NCI-H2196 (cell line): ENCODE measurements around the gene RNF130.
A peak's percentile ranks its signal among the peaks of the same experiment; 100 is the strongest.

Experiments used
- DNase-seq: peaks from one replicate; lab custom pipeline; 2025; ENCODE audit not compliant: unreplicated experiment; lab: John Stamatoyannopoulos, UW

RNF130 gene

DNA sequence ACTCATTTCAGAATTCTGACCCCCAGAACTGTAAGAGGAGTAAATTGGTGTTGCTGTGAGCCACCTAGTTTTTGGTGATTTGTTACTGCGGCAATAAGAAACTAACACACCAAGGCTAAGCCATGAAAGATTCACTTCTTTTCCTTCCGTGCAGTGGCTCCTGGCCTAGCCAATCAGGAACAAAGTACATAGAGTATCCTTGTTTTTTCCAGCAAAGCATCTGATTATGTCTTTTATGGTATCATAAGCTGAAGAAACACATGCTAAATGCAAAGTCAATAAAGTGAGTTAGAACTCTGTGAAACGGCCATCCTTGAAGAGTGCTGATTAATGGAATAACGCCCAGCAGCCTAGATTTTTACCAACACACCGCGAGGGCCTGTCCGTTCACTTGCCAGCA, 11.4 kb downstream of the RNF130 start:
- DNase-seq = no peak

DNA sequence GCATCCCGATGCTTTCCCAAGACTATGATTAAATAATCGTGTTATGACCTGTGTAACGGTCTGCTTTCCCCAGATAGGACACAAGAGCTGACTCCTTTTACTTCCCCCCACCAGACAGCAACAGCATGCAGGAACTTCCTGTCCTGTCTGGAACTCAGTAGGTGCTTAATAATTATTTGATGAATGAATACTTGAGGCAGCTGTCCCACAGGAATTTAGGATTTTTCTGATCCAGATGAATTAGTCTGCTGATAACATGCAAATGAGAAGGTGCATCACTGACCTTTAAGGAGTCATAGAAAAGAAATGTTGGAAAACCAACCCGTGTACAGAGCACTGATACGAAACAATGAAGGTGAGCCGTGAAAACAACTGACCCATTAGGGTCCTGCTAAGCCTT, 12.2 kb downstream of the RNF130 start:
- DNase-seq = no peak

DNA sequence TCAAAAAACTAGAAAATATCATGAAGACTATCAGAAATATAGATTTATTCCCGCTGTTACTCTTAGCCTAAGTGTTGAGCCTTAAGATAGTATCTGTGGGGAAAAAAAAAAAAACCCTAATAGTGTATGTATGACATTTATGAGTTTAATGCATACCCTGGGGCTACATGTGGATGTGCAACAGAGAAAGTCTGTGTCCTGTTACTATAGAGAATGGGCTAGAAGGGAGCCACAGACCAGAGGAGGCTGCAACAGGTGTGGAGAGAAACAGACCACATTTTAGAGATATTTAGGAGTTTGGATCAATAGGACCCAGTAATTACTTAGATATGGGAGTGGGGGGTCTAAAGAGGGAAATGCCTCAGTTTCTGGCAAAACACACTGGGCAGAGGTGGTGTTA, 15.4 kb downstream of the RNF130 start:
- no peak for DNase-seq

DNA sequence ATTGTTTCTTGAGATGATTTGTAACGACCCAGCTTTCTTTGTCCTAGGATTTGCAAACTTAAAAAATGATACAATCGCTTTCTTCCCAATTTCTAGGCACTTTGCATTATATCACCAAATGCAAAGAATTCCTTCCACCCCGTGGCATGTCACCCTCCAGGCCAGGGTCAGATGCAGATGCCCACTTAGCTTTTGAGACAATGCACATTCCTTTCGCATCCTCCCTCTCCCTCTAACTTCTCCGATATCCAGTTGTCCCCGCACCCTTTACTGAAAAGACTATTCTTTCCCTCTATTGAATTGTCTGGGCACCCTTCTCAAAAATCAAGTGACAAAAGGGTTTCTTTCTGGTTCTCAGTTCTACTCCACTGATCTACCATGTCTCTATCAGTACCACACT, 17.3 kb downstream of the RNF130 start:
- no peak for DNase-seq

DNA sequence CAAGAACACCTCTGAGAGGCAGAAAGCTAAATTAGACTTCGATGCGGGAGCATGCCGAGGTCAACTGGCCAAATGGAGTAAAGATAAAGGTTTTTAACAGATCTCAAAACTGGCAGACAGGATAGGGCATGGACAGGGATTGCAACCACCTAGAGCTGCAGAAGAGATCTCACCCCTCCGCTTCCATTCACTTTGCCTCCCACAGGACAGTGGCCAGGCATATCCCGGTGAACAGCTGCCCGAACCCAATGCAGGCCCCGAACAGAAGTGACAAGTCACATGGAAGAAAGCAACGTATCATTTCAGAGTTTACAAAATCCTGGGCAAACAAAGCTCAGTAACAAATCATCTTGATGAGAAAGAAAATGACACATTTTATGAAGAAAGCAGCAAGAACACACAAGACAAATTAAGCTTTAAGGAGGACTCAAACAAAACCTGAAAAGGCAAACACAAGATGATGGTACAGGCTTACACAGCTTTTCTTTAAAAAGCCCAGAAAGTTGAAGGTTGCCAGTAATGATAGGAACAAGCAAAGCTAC, 18.4 kb downstream of the RNF130 start:
- DNase-seq = no peak

DNA sequence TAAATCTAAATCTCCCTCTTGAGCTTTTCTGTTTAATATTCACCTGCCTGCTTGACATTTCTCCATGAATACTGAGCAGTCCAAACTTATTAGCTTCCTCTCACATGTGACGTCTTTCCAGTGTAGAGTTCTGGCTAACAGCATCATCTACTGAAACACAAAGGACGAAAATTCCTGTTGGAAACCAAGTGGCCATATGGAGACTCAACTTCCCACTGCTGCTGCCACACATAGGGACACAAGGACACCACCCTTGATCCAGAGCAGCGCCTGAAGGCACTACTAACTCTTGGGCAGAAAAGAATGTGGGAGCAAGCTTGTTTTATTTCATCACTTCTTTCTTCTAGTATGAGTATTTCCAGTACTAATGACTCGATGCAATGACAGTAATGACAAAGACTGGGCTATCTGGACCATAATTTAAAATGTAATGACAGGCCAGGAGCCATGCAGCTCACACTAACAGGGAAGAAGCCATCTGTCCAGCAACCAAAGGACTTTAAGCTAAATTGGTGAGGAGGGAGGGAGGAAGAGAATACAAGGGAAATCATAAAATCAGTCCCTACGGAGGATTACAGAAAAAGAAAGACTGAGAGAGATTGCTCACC, 19.2 kb downstream of the RNF130 start:
- DNase-seq = no peak

DNA sequence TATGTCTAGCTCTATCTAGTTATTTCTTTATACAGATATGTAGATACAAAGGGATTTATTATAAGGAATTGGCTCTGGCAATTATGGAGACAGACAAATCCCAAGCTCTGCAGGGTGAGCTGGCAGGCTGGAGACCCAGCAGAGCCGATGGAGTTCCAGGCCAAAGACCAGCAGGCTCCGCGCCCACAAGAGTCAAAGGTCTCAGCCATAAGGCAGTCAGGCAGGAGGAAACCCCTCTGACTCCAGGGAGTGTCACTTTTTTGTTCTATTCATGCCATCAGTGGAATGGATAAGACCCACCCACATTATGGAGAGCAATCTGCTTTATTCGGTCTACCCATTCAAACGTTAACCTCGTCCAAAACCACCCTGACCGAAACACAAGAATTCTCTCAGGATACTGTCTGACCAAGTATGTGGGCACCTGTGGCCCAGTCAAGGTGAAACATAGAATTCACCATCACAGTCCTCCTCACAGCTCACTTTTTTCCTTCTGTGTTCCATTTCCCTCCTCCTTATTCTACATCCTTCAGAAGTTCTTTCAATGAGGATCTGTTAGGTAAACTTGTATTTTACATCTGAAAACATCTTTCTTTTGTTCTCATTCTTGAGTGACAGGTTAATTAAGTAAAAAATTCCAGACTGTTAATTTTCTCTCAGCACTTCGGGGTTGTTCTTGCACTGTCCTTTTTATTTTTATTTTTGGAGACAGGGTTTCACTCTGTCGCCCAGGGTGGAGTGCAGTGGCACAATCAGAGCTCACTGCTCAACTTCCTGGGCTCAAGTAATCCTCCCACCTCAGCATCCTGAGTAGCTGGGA, 21.2 kb downstream of the RNF130 start:
- DNase-seq = no peak

DNA sequence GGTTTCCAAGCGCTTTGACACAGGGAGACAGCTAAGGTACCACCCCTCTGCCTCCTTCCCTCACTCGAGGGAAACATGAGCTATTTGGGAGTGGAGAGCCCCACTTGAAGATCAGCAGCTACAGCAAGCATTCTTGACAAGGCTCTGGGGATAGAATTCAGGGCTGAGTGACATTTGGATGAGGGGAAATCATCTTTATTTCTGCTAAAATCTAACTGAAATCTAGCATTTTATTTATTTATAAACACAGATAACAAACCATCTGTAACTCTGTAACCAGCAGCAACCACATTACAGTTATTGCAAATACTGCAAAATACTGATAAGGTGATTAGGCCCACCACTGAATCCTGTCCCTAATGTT, 22.4 kb downstream of the RNF130 start:
- no peak for DNase-seq

DNA sequence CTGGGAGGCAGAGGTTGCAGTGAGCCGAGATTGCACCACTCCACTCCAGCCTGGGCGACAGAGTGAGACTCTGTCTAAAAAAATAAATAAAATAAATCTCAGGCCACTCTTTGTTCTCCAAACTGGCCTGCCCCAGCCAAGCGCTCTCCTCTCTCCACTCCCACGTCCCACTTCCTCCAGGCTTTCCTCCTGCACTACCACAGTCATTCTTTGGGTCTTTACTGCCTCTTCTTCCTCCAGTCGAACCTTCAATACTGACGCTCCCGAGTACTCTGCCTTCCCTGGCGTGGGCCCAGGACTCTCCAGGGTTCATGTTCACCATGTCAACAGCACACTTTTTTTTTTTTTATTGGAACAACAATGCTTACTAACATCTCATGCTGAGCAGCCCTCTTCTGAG, 23.9 kb downstream of the RNF130 start:
- peak; percentile 25 for DNase-seq

DNA sequence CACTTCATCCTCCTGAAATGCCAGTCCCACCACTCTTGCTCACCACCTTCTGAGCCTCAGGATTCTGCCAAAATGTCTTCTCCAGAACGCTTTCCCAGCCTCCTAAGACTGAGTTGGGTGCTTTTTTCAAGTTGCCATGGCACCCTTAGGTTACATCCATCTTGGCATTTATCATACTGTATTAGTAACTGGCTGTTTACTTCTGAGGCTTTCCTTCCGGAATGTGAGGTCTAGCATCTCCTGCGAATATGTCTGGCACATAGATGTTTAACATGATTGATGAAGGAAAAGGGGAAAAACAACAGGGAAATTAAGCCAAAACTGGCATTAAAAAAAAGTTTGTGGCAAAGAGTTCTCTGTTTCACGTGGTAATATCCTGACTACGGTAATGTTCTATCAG, 24.9 kb downstream of the RNF130 start:
- no peak for DNase-seq

DNA sequence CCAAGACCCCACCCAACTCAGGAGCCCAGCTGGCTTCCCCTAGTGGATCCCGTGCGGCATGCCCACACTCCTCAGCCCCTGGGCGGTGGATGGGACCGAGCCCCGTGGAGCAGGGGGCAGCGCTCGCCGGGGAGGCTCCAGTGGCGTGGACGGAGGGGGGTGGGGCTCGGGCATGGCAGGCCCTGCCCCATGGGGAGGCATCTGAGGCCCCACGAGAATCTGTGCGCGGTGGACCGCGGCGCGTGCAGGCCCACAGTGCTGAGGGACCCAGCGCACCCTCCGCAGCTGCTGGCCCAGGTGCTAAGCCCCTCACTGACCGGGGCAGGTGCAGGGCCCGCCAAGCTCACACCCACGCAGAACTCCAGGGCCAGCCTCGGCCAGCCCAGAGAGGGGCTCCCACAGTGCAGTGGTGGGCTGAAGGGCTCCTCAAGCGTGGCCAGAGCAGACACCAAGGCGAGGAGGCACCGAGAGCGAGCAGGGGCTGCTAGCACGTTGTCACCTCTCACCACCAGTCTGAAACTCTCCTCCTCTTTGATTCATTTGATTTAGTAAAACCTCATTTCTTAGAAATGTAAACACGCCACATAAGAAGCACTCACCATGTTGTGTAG, 25.6 kb downstream of the RNF130 start:
- no peak for DNase-seq

DNA sequence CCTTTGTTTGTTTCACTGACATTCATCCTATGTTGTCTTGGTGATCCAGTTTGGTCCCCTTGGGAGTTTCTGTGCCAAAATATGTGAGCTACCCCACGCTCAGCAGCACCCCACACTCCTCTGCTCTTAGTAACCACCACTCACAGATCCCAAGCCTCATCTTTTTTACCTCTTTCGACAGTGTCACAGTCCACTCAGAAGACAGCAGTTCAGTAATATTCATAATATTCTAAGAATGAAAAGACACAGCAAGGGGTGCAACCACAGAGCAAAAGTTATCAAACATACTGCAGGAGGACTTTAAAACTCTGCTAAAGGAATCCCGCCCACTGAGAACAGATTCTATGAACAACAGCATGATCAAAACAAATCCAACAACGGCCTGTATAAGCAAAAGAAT, 28.2 kb downstream of the RNF130 start:
- DNase-seq = no peak

DNA sequence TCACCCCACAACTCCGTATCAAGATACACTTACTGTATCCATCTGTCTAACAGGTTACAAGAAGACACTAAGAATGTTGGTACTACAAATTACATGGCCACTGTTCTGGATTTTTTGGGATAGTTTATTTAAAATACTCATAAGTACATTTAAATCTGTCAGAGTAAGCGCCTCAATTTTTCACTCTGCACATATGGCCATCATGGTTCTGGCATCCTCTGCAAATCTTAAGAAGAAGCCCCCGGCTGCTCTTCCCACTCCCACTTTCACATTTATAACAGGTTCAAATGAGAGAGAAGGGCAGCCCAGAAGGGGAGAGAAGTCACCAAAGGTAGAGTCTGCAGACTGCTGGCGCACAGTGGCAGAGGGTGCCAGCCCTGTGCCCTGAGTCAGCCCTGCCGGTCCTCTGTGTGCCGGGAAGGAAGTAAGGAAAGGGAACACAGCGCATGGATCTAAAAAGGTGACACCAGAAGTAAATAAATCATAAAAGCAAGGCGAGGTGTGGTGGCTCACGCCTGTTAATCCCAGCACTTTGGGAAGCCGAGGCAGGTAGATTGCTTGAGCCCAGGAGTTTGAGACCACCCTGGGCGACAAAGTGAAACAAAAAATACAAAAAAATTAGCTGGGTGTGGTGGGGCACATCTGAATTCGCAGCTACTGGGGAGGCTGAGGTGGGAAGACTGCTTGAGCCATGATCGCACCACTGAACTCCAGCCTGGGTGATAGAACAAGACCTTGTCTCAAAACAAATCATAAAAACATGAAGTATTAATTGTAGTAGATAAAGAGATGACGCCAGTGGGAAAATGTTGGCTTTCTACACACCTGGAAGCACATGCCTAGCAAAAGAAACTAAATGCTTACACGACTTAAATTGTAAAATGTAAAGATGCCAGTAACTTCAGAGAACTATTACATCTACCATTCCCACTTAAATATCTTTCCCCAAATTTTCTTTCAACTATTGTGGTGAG, 30.0 kb downstream of the RNF130 start:
- DNase-seq = no peak

DNA sequence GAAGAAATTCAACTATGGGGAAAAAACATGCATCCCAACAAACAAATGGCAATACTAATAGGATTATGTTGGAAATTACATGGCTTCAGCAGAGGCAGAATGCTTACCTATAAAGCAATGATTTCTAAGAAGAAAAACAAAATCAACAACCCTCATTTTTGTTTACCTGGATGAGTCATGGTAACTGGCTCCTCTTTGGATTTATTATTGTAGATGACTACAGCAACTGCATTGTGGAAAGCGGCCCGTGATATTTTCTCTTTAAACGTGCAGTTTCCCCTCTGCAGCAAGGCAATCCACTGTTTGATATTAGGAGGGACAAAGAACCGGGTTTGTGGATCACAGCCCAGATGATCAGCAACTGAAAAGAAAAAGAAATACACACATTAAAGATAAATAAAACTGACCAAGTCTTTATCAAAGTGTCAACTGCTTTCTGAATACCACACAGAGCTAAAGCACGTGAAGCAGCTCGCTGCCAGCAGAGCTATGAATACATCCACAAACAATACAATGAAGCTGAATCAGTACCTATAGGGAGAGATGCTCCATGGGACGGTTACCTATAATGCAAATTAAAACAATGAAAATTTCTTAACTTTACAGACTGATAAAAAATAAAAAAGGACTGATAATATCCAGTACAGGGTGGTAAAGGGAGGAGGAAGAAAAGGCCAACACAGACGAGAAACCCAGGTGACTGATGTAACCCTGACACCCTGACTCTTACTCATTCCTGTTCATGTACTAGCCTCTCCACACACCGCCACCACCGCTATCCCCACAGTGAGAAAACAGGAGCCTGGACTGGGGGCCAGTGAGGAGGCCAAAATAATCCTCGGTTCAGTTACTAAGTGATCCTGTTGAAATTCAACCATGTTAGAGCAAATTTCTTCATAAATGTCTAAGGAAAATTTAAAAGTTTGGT, 31.0 kb downstream of the RNF130 start:
- DNase-seq = no peak

DNA sequence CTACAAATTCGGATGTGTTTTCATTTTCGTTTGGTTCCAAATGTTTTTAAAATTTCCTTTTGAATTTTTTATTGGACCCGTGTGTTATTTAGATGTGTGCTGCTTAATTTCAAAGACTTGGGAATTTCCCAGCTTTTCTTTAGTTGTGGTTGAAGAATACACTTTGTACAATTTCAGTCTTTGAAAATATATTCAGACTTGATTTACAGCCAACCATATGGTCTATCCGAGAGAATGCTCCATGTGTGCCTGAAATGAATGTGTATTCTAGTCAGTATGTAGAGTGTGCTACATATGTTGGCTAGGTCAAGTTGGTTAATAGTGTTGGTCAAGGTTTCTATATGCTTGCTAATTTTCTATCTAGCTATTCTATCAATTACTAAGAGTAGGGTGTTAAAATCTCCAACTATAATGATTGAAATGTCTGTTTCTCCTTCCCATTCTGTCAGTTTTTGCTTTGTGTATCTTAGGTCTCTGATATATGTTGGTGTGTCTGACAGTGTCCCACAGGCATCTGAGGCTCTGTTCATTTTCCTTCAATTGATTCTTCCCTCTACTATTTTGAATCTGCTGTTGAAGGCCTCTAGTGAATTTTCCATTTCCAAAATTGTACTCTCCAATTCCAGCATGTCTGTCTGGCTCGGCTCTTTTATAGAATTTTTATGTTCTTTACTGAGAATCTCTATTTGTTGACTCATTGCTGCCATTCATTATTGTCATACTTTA, 36.2 kb downstream of the RNF130 start:
- DNase-seq = no peak

DNA sequence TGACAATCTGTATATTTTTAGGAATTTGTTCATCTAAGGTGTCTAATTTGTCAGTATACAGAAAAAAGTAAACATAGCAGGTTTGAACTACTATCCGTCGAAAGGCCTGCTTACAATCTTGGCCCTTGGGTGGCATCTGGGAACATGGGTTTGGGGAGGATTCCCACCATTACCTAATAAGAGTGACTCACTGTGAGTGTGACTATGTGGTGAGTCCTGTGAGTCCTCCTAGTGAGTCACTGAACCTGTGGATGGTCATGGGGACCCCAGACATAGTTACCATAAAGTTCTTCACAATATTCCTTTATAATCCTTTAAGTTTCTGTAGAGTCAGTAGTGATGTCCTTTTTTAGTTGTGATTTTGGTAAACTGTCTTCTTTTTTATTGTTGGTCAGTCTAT, 37.0 kb downstream of the RNF130 start:
- DNase-seq = no peak

DNA sequence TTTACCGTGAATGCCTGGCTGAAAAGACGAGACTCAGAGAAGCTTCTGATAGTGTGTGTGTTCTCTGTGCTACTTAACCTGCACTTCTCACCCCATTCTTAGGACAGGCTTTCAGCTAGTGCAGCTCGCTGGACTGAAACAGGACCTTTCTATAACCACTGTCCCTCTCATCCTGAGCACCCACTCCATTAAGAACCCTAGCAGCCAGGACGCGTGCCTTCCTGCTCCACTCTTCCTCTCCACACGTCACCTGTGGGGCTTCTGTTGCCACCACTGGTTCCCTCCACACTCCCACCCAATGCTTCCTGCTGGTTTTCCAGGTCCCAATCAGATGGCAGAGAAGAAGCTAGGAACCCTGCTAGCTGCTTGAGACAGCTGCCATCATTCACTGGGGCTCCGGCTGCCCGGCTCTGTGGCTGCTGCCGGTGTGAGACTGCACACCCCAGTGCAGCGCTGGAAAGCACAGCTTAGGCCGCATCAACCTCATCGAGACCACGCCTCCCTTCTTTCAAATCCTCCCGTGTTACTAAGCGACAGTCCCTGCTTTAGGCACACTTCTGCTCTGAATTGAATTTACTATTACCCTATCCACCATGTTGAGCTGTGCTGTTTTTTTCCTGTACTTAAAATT, 44.0 kb downstream of the RNF130 start:
- DNase-seq = no peak

DNA sequence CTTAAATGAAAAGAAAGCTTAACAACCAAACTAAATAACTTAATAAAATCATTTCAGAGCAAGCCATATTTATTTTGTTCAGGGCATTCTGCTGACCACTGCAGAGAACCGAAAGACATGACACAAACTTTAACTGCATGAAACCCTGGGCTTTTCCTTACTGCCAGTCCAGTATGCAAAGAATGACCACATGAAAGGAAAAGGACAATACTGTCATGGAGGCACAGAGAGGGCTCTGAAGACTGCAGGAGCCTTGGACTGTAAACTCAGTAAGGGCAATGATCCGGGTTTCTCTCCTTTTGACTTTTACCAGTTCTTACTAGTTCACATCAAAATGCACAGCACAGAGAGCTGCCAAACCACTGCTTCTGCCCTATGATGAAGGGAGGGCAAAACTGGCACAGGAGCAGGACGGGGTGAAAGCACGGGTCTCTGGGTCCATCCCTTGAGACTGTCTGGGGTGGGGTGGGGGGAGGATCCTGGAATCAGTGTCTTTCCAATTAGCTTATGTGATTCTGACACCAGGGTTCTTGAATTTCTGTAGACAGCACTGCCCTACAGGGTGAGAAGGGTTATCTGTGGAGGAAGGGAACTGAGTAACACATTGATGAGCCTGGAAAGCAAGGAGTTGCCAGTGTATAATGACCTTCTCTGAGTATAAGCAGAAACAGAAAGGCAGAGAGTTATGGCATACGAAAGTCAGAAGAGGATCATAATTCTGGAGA, 44.7 kb downstream of the RNF130 start:
- DNase-seq = no peak
